Measurements from ENCODE around the gene PKM.

GRCh38 chr15:72233769-72234168, 2.8 kb upstream of the PKM start:
- TF ChIP-seq CTCF (IDR thresholded peaks at IDR 0.05; ENCODE audit: low read depth, low read length, missing input control), result no peak
- TF ChIP-seq MAX (IDR thresholded peaks at IDR 0.05), result no peak
- TF ChIP-seq SP1 (IDR thresholded peaks at IDR 0.05), result no peak
- no peak for TF ChIP-seq ZBTB33 (IDR thresholded peaks at IDR 0.05)
- no peak for TF ChIP-seq YY1 (IDR thresholded peaks at IDR 0.05)
